ENCODE results near the gene MEIOB. TPM values are rescaled to one million over a fixed set of nuclear protein-coding genes. Genes with fewer than 3 reads are reported as not detected.

MEIOB gene
- polyA plus RNA-seq, 1 donor (not counting 4 experiments of a cell fraction or from before 2014, with no cell fraction given), result not detected

DNA sequence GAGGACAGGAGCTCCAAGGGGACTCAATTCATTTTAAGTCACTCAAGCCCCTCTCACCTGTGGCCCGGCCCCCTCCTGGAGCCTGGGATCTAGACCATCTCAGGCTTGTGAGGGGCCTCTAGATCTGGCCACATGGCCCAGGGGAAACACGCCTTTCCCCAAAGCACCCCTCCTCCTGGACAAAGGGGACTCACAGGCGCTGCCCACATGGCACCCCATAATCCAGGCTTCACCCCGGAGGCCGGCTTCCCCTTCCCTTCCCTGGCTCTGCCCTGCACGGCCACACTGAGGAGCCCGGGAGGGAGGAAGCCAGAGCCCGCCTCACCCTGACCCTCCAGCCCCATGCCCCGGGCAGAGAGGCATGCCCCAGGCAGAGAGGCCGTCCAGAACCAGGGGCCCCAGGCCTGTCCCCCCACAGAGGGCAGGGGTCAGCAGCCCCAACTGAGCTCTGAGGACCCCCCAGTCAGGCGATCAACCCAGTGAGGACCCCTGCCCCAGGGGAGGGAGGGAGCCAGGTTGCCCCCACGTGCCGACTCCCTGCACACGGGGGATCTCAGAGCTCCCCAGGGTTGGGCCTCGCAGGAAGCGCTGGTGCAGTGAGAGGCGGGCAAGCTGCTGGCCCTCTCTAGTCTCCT lies 35.4 kb upstream of the MEIOB start:
- FAIRE-seq (no peak), DNase-seq (ENCODE audit: low read depth, low spot score) (no peak)
- Histone ChIP-seq H3K9me1 (ENCODE audit: control insufficient read depth, extremely low read depth, insufficient read depth, low read length) (no peaks in the 10 kb centered on the region), H3K27me3 (ENCODE audit: control insufficient read depth, extremely low read depth, insufficient read depth, low read length) (peaks cover 39% of the 10 kb centered on the region), H3K27ac (ENCODE audit: control insufficient read depth, insufficient read depth, low read length) (no peak overlapping the region), H2AFZ (ENCODE audit: control insufficient read depth, low read length) (no peak overlapping the region), H3K4me1 (ENCODE audit: control insufficient read depth, extremely low read depth, insufficient read depth, low read length) (peaks cover 4% of the 10 kb centered on the region), H3K36me3 (ENCODE audit: control insufficient read depth in 2 of 2, extremely low read depth in 1 of 2, insufficient read depth in 2 of 2, low read length in 2 of 2) (no peaks in the 10 kb centered on the region), H3K9me3 (ENCODE audit: control insufficient read depth, low read depth, low read length) (no peaks in the 10 kb centered on the region), H3K9ac (ENCODE audit: control insufficient read depth, extremely low read depth, insufficient read depth, low read length) (no peak overlapping the region), H3K4me3 (ENCODE audit: control insufficient read depth in 2 of 3, extremely low read depth in 1 of 3, insufficient read depth in 2 of 3, low read depth in 1 of 3, low read length in 3 of 3) (no peak overlapping the region), H3K79me2 (ENCODE audit: control insufficient read depth, insufficient read depth, low read length) (no peaks in the 10 kb centered on the region), H4K20me1 (ENCODE audit: control insufficient read depth, extremely low read depth, insufficient read depth, low read length) (no peaks in the 10 kb centered on the region), H3K4me2 (ENCODE audit: control insufficient read depth, extremely low read depth, insufficient read depth, low read depth, low read length) (no peak overlapping the region)
- dilution Hi-C loops (cut with MboI; ENCODE audit: extremely low pct_ligation_motif_present, low sequenced_read_pairs), result no loop called here
- no peak for TF ChIP-seq CTCF (optimal IDR thresholded peaks at IDR 0.05 in 1 of 3, IDR thresholded peaks at IDR 0.05 in 1 of 3, conservative IDR thresholded peaks at IDR 0.05 in 1 of 3; ENCODE audit: extremely low read depth in 1 of 3, insufficient read depth in 2 of 3, low read length in 3 of 3)
- no peak for TF ChIP-seq EZH2 (IDR thresholded peaks at IDR 0.05; ENCODE audit: low read length)

GRCh38 chr16:1906846-1907165 lies 34.8 kb upstream of the MEIOB start:
- TF ChIP-seq EZH2 (IDR thresholded peaks at IDR 0.05; ENCODE audit: low read length) (no peak), CTCF (optimal IDR thresholded peaks at IDR 0.05 in 1 of 3, IDR thresholded peaks at IDR 0.05 in 1 of 3, conservative IDR thresholded peaks at IDR 0.05 in 1 of 3; ENCODE audit: extremely low read depth in 1 of 3, insufficient read depth in 2 of 3, low read length in 3 of 3) (no peak)
- DNase-seq (ENCODE audit: low read depth, low spot score) (no peak), FAIRE-seq (no peak)
- Histone ChIP-seq H2AFZ (ENCODE audit: control insufficient read depth, low read length) (no peak overlapping the region), H3K4me2 (ENCODE audit: control insufficient read depth, extremely low read depth, insufficient read depth, low read depth, low read length) (no peak overlapping the region), H4K20me1 (ENCODE audit: control insufficient read depth, extremely low read depth, insufficient read depth, low read length) (no peaks in the 10 kb centered on the region), H3K27me3 (ENCODE audit: control insufficient read depth, extremely low read depth, insufficient read depth, low read length) (peaks cover 39% of the 10 kb centered on the region), H3K4me3 (ENCODE audit: control insufficient read depth in 2 of 3, extremely low read depth in 1 of 3, insufficient read depth in 2 of 3, low read depth in 1 of 3, low read length in 3 of 3) (no peak overlapping the region), H3K27ac (ENCODE audit: control insufficient read depth, insufficient read depth, low read length) (no peak overlapping the region), H3K36me3 (ENCODE audit: control insufficient read depth in 2 of 2, extremely low read depth in 1 of 2, insufficient read depth in 2 of 2, low read length in 2 of 2) (no peaks in the 10 kb centered on the region), H3K9ac (ENCODE audit: control insufficient read depth, extremely low read depth, insufficient read depth, low read length) (no peak overlapping the region), H3K79me2 (ENCODE audit: control insufficient read depth, insufficient read depth, low read length) (no peaks in the 10 kb centered on the region), H3K9me1 (ENCODE audit: control insufficient read depth, extremely low read depth, insufficient read depth, low read length) (no peaks in the 10 kb centered on the region), H3K9me3 (ENCODE audit: control insufficient read depth, low read depth, low read length) (no peaks in the 10 kb centered on the region), H3K4me1 (ENCODE audit: control insufficient read depth, extremely low read depth, insufficient read depth, low read length) (peaks cover 4% of the 10 kb centered on the region)
- dilution Hi-C loops (cut with MboI; ENCODE audit: extremely low pct_ligation_motif_present, low sequenced_read_pairs), result no loop called here

Data from keratinocyte (primary cell).